GM19099 (cell line): Measurements from ENCODE around the gene ZNF618.

Experiments used
- POLR2A ChIP-seq: IDR thresholded peaks from 3 replicates; pipeline ENCODE4 v1.6.1; 2011; ENCODE audit warnings: low read depth; ENCODE audit not compliant: insufficient read length; ENCODE audit errors: extremely low read depth

ZNF618 gene

DNA sequence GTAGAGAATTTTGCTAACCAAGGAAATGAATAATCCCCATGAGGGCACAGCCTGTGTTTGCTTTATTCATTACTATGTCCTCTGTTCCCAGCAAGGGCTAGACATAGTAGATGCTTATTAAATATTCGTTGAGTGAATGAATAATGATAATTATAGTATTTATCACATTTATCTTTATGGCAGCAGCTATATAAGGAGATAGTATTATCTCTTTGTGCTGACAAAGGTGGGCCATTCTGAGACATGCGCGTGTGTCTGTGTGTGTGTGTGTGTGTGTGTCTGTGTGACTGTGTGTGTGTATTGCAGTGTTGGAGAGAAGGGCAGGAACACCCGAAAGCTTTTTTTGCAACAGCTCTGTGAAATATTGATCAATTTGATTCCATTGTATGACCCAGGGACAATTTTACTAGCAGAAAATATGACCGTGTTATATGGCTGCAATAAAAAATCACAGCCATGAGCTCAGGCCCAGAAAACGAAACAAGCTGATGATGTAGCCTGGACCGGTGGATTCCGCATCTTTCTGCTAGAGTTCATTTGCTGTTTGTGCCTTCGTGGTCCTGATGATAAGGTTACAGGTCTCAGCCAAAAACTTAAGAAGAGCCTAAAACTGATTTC is 39.8 kb downstream of the ZNF618 start:
- no peak for TF ChIP-seq POLR2A

DNA sequence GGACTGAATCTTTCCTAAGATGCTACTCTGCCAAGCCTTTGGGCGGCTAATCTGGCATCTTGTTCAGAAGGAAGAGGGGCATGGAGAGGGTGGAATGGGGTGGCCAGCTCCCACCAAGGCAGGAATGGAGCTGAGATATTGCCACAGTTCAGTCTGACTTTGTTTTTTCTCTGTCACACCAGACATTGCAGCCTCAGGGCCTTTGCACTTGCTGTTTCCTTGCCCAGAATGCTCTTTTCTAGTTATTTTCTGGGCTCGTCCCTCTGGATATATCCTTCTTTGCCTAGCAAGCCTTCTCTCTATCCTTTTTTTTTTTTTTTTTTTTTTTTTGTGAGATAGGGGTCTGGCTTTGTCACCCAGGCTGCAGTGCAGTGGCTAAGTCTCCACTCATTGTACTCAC is 40.8 kb downstream of the ZNF618 start:
- no peak for TF ChIP-seq POLR2A

DNA sequence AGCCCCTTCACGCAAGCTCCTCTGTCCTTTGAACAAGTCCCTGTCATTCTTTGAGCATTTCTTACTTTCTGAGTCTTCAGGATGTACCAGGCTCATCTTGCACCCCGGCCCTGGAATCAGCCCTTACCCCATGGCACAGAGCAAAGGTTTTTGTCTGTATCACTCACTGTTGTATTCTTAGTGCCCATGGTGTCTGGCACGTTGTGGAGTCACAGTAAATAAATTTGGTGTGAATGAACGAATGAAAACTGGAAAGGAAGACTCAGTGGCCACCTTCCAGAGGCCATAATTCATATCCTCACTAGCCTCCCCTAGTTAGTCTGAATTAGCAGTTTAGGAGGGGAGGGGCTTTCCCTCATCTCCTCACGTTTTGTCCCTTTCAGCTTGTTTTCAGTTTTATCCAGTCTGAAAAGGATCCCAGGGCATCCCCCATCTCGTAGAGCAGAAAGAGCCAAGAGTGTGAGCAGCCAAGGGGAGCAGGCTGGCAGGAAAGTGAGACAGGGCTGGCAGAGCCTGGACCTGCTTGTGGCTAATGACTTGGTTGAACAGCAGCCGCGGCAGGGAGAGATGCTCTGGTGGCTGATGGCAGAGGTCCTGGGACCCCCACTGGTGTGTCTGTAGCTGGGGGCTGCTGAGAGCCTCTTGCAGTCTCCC is 42.7 kb downstream of the ZNF618 start:
- no peak for TF ChIP-seq POLR2A

DNA sequence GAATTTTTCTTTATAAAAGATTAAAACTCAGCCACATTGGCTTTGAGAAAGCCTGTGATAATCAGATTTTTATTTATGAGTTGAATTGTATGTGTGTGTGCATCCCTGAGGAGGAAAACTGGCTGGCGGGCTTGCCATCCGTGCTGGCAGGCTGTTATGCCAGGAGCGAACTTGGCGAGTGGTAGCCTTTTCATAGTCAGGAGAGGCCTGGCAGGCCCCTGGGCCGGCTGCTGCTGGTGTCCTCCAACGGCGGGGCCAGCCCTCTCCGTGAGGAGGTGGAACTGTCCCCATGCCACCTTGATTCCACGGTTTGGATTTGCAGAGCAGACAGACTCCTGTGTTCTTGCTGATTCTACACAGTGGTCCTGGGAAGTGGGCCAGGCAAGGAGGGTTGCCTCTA is 43.3 kb downstream of the ZNF618 start:
- TF ChIP-seq POLR2A: no peak

DNA sequence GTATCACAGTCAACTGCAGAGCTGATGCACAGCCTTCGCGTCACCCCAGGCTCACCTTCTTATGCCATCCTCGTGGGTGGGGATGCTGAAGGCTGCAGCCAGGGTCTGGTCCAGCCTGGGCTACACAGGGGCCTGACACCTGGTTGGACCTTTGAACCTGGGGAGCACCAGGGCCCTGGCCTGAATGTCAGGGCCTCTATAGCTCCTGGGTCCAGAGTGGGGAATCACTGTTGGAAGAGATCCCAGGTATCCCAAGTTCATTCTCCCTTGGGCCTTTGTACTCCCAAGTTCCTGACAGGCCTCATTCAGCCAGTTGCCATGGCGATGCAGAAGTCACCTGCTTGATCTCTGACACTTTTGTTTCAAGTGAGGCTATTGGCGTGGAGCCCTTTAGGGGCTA is 43.8 kb downstream of the ZNF618 start:
- TF ChIP-seq POLR2A: no peak

DNA sequence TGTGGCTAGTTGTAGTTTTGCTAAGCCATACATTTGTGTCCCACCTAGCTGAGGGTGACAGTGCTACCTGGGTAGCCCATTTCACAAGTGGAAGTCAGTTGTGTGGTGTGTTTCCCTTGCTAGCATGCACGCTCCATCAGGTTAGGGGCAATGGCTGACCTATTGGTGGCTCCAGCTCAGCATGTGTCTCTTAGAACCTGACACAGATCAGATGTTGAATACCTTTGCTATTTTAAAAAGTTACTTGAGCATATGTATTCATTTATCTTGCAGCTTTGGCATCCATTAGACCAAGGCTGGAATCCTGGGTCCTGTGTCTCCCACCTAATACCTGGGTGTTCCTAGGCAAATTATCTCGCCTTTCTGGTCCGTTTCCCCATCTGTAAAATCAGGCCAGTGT is 44.8 kb downstream of the ZNF618 start:
- no peak for TF ChIP-seq POLR2A

DNA sequence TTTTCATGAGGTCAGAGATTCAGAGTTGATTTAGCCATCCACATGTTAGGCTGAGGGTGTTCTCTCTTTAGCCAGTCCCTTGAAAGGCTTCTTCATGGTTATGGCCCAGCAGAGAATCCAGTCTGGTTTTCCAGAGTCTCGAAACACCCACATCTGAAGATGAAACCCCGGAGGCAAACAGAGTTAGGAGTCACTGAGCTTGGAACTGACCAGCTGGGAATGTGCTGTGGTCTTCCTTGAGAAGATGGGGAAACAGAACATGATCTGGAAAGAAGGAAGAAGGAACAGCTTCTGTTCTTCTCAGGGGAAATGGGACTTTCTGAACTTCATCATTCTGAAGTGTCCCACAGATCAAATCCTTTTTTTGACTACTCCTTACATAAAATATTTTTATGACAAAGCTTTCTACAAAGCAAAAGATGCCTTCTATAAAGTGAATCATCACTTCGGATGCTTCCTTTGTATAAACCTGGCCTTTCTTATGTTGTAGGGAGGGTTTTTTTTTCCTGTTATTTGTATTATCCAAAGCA is 45.4 kb downstream of the ZNF618 start:
- no peak for TF ChIP-seq POLR2A

DNA sequence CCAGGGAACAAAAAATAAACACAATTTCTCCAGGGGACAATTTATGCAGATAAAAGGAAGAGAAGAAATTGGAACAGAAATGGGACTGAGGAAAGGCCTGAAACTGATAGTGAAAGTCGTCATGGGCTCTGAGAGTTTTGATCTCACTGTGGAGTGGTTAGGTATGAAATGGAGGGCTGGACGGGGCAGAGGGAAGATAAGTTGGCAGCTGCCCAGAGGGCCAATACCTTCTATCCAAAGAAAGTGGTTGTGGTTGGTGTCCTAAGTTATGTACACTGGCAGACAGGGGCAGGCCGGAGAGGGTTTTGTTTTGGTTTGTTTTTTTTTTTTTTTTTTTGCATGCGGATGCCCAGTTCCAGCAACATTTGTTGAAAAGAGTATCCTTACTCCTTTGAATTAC is 46.1 kb downstream of the ZNF618 start:
- TF ChIP-seq POLR2A: no peak

DNA sequence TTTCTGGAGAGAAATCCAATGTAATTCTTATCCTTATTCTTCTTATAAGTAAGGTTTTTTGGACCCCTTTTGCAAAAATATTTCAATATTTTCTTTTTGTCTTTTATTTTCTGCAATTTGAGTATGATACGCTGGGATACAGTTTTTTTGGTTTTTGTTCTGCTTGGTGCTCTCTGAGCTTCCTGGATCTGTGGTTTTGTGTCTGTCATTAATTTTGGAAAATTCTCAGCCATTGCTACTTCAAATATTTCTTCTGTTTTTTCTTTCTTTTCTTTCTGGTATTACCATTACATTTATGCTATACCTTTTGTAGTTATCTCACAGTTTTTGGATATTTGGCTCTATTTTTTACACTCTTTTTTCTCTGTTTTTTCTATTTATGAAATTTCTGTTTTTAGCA is 50.1 kb downstream of the ZNF618 start:
- no peak for TF ChIP-seq POLR2A

DNA sequence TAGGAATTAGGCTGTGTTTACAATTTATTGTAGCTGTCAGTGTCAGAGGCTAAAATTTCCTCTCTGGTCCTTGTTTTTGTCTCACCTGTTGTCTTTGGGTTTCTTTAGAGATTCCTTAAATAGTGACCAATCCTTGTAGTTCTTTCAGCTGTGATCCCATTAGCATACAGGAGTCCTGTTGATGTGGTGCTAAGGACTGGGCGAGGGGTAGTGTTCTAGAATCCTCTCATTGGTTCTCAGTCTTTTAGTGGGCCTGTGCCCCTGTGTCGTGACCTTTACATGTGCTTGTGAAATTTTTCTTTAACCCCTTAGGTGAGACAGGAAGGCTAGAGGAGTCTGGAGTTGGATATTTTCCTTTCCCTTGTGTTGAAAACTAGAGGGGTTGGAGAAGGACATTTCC is 51.2 kb downstream of the ZNF618 start:
- no peak for TF ChIP-seq POLR2A

DNA sequence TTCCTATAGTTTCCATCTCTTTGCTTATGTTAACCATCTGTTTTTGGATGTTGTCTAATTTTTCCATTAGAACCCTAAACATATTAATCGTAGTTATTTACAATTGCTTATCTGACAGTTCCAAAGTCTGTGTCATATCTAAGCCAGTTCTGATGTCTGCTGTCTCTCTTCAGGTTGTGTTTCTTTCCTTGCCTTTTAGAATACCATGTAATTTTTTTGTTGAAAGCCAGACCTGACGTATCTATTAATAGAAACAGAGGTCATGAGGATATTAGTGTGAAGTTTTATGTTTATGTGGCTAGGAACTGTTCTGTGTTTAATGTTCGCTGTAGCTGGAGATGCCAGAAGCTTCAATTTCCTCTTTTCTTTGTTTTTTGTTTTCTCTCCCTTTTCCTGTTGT is 52.2 kb downstream of the ZNF618 start:
- no peak for TF ChIP-seq POLR2A

DNA sequence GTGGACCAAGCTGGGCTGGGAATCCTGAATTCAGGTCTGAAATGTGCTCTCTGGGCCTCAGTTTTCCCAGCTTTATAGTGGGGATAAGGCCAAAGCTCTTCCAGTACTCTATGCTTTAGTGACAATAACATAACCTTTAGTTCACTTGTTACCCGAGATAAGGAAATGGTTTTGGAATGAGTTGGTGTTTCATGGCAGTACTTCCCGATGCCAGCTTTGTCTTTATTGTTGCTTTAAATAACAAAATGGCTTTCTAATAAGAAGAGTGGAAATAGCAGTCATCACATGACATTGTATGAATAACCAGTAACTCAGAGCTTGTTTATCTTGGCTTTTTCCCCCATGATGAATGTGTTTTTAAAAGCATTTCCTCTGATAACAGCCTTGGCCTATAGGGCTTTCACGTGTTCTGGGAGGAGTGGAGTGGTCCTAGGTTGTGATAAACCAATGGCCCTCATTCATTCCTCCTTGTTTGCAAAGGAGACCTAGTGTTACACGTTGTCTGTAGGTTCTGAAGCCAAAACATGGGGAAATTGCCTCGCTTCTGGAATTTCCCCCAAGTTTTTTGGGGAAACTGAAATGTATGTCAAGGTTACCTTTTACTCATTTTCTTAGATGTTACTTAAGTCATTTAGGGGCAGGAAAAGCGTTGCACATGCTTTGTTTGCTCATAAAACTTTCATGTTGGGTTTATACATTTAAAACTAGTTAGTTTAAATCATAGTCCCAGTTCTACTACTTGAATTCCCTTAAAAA is 53.7 kb downstream of the ZNF618 start:
- TF ChIP-seq POLR2A: no peak

DNA sequence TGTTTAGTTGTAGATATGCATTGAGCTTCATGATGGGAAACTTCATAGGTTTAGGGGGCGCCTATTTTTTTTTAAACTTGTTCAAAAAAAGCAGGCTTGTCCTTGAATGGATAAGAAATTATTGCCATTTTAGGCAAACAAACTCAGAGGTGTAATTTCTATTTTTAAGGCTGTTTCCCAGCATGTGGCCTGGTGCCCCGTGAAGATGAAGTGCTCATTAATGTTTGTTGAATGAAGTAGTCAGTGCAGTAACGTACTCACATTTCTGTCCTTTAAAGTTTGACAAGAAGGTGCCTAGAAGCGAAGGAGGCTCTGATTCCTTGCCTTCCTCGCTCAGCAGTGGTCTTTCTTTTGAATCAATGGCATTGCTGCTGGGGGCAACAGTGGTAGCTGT is 54.3 kb downstream of the ZNF618 start:
- no peak for TF ChIP-seq POLR2A

DNA sequence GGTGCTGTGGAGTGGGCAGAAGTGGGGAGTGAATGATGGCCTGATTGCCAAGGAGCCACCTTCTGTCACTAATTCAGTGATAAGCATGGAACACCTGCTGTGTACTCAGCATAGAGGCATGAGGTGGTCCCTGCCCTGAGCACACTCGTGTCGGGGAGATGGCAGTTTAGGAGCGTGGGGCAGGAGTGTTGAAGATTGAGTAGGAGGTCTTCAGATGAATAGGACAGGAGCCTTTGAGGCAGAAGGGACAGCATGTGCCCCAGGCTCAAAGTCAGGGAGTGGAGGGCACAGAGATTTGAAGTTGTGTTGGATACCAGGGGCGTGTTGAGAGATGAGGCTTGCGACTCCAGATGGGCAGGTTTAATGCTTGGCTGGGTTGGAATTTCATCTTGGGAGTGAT is 55.0 kb downstream of the ZNF618 start:
- TF ChIP-seq POLR2A: no peak

DNA sequence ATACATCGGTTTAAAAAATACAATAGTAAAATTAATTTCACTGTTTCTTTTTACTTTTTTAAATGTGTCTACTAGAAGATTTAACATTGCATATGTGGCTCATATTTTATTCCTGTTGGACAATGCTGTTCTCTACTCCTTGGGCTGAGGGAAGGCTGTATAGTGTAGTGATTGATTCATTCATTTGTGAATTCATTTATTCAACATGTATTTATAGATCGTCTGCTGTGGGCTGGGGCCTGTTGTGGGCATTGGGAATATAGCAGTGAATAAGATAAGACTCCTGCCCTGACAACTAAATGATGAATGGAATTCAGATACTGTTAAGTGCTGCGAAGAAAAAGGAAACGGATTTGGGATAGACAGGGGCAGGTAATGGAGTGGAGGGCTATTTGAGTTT is 55.7 kb downstream of the ZNF618 start:
- no peak for TF ChIP-seq POLR2A

DNA sequence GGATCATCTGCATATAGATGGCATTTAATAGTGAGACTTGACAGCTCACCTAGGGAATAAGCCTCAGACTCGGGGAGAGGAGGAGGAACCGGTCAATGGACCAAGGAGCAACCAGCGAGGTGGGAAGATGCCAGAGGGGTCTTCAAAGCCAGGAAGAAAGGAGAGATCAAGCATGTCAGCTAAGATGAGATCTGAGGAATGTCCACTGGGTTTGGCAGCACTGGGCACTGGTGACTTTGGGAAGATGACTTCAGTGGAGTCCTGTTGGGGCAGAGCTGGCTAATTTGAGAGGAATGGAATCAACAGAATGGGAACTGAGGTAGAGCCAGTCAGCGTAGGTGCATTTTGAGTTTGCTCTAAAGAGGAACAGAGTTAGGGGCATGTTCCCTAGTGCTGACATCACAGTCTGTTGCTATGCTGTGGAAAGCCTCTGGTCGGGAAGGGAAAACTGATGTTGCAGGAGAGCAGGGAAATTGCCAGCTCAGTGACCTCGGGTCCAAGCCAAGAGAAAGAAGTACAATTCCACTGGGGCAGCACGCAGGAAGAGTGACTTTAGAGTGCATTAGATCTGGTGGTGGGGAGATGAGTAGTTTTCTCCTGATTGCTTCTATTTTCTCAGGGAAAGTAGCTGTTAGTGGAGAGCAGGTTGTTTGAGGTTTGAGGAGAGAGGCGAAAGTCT is 56.9 kb downstream of the ZNF618 start:
- no peak for TF ChIP-seq POLR2A

DNA sequence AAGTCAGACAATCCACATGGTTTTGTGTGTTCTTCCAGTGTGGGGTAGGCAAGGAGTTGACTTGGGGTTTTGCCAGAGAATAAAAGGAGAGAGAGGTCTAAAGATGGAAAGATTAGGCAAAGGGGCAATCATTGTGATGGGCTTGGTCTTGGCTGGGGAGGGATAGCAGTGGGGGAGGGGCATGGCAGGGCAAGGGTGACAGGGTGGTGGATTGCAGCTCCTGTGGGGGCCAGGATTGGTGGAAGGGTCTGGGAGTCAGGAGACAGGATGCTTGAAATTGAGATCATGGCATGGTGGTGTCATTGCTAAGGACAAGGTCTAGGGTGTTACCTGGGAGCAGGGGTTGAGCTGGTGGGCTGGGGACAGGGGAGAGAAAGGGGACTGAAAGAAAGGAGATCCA is 57.6 kb downstream of the ZNF618 start:
- no peak for TF ChIP-seq POLR2A
